SHP77 (cell line): ENCODE results near the gene EFNB1.

ENCODE experiments used
- DNase-seq, 2 experiments: peaks; one replicate each; lab custom pipeline; 2025; lab: John Stamatoyannopoulos, UW

EFNB1 gene

DNA sequence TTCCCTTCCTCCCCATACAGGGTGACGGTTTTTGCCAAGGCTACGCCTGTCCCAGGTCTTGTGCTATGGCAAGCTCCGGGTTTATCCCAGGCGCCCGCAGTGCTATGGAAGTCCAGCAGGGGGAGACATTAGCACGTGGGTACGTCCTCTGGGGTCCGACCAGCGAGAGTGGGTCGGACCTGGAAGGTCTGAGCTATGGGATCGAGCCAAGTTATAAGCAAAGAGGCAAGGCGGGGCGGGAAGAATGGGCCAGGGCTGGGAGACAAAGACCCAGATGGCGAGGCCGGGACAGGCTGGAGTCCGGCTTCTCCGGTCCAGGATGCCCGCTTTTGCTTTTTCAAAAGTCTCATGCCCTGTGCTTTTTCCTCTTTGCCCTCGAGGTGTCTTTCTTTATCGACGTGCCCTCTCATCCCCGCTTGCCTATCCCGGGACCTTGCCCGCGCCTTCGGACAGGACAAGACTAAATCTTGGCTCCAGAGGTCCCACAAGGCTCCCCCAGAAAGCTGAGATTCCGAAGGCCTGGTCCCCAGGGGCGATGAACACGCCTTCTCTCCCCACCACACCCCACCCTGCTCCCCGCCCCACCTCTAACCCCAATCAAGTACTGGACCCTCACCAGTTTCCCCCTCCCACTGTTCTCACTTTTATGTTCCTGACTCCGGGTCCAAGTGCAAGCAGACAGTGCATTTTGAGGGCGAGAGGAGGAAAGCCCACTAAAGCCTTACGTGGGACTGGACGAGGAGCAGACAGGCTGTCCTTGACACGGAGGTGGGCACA lies 785 bp upstream of the EFNB1 start:
- DNase-seq = peak; percentile 21 to 39

- DNase-seq = no peak
These were observed 979 bp downstream of the EFNB1 start for GRCh38 chrX:68829582-68830418.

DNA sequence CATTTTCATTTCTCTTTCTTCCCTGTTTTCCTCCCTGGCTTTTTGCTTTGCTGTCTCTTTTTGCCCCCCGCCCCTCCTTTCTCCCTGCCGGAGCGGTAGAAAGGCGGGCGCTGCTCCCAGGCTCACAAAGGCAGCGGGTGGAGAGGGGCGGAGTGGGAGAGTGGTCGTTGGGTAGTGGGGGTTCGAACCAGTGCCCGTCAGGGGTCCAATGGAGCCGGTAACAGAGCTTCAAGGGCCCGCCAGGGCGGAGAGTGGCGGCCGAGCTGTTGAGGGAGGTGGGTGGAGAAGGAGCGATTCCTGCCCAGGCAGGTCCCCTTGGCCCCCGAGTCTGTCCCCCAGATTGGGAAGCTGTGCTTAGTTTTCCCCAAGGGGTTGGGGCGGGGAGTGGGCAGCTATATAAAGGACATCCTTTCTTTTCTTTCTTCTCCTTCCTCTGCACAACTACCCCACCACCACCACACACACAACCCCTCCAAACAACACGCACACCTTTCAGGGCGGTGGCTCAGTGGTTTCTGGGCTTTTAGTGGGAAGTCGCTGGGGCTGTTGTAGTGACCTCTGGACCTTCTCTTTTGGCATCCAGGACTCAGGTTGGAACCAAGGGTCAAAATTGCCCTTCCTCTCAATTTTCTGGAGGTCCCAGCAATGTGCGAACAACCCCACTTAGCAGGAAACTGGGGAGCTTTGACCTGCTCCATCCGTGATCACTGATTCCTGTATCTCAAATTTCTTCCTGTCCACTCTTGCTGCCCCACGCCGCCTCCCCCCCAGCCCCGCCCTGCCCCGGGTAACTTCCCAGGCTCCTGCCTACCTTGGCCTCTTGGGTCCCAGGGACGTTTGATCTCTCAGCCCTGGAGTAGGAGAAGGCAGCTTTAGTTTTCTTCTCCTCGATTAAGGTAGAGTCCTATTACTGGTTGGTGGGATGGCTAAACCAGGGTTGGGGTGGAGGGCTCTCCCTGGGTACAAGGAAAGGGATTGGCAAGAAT lies 1.9 kb downstream of the EFNB1 start:
- no peak for DNase-seq

GRCh38 chrX:68831405-68832100 lies 2.7 kb downstream of the EFNB1 start:
- DNase-seq = no peak

- DNase-seq = no peak
These were observed 3.2 kb downstream of the EFNB1 start for GRCh38 chrX:68832101-68832416.

DNA sequence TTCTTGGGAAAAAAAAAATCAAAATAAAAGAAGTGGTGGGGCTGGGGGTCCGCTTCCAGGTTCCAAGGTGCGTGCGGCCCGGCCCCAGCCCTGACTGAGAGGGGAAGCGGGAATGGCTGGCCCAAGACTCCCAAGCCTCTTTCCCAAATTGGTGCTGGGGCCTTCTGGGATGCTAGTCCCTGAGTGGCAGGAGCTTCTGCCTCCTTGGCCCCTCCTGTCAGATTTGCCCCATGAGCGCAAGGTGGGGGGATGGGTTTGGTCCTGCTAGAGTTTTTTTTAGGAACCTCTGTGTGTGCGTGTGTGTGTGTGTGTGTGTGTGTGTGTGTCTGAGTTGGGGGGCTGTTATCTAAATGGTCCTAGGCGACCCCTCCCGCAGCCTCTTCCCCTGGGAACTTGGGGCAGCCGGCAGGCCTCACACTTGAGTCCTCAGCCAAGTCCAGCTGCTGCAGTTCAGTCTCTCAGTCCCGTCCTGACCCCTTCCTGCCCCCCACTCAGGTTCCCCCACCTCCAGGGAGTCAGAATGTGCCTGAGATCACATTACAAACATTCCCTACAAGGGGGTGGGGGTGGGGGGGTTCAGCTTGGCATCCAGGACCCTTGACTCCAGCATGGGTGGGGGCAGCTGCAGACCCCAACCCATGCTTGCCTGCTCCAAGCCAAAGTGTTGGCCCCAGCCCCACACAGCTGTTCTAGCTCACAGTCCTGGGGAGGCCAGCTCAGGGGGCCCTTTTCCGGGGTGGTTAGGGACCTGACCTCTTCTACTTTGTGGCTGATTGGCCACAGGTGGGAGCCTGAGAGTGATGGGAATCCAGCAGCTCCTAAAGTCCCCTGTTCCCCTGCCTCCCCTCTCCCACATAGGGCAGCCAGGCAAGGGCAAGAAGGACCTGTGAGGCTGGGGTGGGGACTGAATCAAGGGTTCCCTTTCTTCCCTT lies 4.0 kb downstream of the EFNB1 start:
- DNase-seq = no peak

- DNase-seq = no peak
These were observed 4.6 kb downstream of the EFNB1 start for GRCh38 chrX:68833448-68833805.

DNA sequence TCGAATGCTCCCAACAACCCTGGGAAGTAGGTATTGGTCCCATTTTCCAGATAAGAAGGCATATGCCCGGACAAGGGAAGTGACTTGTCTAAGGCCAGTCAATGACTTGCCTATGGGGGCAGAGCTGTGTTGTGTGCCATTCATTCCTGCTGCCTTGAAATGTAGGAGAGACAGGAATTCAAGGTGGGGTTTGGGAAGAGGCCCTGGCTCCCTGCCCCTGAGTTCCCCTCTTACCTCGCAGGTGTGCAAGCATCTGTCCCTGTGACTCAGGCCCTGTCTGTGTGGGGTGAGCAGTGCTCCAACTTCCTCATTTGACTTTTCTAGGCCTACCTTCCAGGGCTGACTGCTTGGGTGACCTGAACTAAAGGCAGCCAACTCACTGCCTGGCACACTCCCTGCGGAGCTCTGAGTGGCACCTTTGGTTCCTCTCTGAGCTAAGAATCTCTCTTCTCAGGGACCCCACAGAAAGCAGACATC lies 5.1 kb downstream of the EFNB1 start:
- DNase-seq = no peak

- DNase-seq = no peak
These were observed 5.7 kb downstream of the EFNB1 start for GRCh38 chrX:68834371-68835103.

- no peak for DNase-seq
These were observed 6.3 kb downstream of the EFNB1 start for GRCh38 chrX:68835104-68835442.

DNA sequence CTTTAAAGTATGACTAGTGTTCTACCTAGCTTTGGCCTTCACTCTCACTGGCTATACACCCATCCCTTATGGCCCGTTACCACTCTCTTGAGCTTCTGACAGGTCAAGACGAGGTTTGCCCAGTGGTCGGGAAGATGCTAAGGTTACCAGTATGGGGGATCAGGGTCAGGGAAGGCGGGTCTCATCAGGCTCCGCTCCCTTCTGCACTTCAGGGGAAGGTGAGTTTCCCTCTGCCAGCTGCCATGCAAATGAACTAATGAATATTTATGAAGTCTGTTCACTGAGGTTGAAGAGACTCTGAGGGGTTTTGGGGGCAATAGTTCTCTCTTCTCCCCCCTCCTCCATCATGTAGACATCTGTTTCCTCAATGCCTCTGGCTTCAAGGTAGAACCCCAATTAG lies 6.6 kb downstream of the EFNB1 start:
- no peak for DNase-seq

GRCh38 chrX:68837119-68837518 lies 8.3 kb downstream of the EFNB1 start:
- DNase-seq = no peak

- no peak for DNase-seq
These were observed 9.7 kb downstream of the EFNB1 start for GRCh38 chrX:68838571-68838910.

DNA sequence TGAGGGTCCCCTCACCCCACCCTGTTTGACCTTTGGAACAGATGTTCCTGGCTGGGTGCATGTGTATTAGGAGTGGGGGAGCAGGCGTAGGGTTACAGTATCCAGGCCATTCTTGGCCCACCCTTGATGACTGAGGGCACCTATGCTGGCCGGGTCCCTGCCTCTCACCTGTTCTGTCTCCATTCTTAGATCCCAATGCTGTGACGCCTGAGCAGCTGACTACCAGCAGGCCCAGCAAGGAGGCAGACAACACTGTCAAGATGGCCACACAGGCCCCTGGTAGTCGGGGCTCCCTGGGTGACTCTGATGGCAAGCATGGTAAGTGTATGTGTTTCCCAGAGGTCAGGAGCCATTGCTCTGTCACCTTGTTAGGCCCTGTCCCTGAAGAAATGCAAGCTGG lies 10.9 kb downstream of the EFNB1 start:
- no peak for DNase-seq

DNA sequence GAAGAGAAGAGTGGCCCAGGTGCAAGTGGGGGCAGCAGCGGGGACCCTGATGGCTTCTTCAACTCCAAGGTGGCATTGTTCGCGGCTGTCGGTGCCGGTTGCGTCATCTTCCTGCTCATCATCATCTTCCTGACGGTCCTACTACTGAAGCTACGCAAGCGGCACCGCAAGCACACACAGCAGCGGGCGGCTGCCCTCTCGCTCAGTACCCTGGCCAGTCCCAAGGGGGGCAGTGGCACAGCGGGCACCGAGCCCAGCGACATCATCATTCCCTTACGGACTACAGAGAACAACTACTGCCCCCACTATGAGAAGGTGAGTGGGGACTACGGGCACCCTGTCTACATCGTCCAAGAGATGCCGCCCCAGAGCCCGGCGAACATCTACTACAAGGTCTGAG lies 11.4 kb downstream of the EFNB1 start:
- DNase-seq = no peak

DNA sequence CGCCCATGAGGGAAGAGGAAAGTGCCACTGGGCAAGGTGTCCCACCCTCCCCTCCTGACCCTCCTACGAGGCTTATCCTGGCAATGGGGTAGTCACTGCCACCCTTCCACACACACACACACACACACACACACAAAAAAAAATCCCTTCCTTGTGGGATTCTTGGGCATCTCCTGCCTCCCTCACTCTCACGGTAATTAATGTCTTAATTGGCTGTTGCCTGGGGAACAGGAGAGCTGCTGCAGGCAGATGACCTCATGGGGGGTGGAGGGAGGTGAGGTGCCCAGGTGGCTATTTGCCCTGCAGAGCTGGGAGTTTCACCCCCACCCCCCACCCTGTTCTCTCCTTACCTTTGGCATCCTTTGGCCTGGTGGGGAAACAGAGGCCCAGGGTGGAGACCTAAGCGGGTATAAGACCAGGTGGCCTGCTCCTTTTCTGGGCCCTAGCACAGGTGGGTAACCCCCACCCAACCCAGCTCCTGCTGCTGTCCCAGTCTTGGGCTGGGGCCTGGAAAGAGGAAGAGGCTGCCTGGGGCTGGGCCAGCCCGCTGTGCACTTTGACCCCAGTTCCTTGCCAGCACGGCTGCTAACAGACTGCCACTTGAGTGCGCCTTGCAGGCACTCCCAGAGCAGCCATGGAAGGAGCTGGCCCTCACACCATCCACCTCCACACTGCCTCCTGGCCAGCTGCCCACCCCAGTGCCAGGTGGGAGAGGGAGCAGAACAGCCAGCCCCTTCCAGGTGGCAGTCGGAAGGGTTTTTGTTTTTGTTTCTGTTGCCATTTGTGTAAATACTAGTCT lies 12.6 kb downstream of the EFNB1 start:
- DNase-seq = no peak

DNA sequence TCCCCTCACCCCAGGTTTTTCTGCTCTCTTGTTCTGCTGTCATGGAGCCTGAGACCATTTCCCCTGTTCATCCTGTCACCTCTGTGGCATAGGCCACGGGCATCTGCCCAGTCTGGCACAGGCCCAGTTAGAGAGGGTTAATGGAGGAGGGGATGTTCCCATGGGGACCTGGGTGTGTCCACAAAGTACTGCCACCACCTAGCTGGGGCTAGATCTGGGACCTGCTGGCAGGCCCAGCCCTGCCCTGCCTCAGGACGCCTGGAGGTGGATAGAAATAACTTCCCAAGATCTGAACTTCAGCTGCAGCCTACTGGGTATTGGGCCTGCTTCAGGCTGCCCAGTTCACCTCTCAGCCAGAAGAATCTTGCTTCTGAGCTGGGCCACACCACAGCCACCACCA lies 13.5 kb downstream of the EFNB1 start:
- no peak for DNase-seq

GRCh38 chrX:68842781-68843581 lies 14.2 kb downstream of the EFNB1 start:
- no peak for DNase-seq
